Measurements from ENCODE around the gene CCDC93. TPM values are rescaled to one million over a fixed set of nuclear protein-coding genes. Genes with fewer than 3 reads are reported as not detected.
A peak's percentile ranks its signal among the peaks of the same experiment; 100 is the strongest.

CCDC93 gene
- polyA plus RNA-seq, 2 of the 4 experiments (the other 2 are of a cell fraction) = 14.4 to 17.8 TPM

DNA sequence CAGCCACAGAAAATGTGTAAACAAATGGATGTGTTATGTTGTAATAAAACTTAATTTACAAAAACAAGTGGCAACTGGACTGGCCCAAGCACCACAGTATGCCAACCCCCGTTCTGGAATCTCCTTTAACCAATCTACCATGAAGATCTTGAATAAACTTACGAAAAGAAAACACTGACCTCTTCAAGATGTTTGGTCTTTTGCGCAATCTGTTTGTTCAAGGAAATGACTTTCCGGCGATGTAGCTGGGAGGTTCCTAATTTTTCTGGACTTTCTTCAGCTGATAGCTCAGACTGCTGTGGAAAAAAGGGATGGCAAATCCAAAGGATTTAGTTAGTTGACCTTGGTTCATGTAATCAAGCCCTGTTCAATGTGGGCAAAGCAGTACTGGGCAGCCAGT is 55.7 kb downstream of the CCDC93 start (continued):
- TF ChIP-seq CHD2 (IDR thresholded peaks at IDR 0.05; ENCODE audit: low read length, partially characterized antibody) = no peak
- no peak for TF ChIP-seq FOSL2 (IDR thresholded peaks at IDR 0.05)
- TF ChIP-seq FOSL2 (CRISPR knock-in tag; IDR thresholded peaks at IDR 0.05) = no peak
- peak; percentile 79 to 88; a peak in 4 of 5 replicates for TF ChIP-seq JUN (IDR thresholded peaks at IDR 0.05)
- no peak for TF ChIP-seq TP53 (CRISPR knock-in tag; IDR thresholded peaks at IDR 0.05)
- no peak for TF ChIP-seq MAFK (IDR thresholded peaks at IDR 0.05; ENCODE audit: partially characterized antibody)
- TF ChIP-seq ZFP36 (IDR thresholded peaks at IDR 0.05; ENCODE audit: borderline replicate concordance, partially characterized antibody) = peak; percentile 23
- no peak for TF ChIP-seq CBX2 (IDR thresholded peaks at IDR 0.05; ENCODE audit: borderline replicate concordance, low read depth)
- no peak for TF ChIP-seq CHD4 (IDR thresholded peaks at IDR 0.05; ENCODE audit: borderline replicate concordance)
- TF ChIP-seq ZC3H11A (IDR thresholded peaks at IDR 0.05) = no peak
- TF ChIP-seq TFCP2L1 (CRISPR knock-in tag; IDR thresholded peaks at IDR 0.05) = no peak
- TF ChIP-seq, protein P1, sequence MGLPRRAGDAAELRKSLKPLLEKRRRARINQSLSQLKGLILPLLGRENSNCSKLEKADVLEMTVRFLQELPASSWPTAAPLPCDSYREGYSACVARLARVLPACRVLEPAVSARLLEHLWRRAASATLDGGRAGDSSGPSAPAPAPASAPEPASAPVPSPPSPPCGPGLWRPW (IDR thresholded peaks at IDR 0.05) = peak; percentile 90
- TF ChIP-seq EHF (CRISPR knock-in tag; IDR thresholded peaks at IDR 0.05) = no peak
- TF ChIP-seq, protein P2, sequence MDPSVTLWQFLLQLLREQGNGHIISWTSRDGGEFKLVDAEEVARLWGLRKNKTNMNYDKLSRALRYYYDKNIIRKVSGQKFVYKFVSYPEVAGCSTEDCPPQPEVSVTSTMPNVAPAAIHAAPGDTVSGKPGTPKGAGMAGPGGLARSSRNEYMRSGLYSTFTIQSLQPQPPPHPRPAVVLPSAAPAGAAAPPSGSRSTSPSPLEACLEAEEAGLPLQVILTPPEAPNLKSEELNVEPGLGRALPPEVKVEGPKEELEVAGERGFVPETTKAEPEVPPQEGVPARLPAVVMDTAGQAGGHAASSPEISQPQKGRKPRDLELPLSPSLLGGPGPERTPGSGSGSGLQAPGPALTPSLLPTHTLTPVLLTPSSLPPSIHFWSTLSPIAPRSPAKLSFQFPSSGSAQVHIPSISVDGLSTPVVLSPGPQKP (IDR thresholded peaks at IDR 0.05; ENCODE audit: low read depth, low read length) = no peak
- TF ChIP-seq GATA3 (IDR thresholded peaks at IDR 0.05; ENCODE audit: borderline replicate concordance) = peak; percentile 99
- TF ChIP-seq RNF2 (IDR thresholded peaks at IDR 0.05; ENCODE audit: borderline replicate concordance, low read depth) = no peak
- 0 out of 5 replicates have a peak, but pooled peaks of 1 of the 2 experiments have one; percentile 28 for TF ChIP-seq RAD21 (conservative IDR thresholded peaks at IDR 0.05 in 1 of 2, IDR thresholded peaks at IDR 0.05 in 1 of 2)
- TF ChIP-seq, protein P3, sequence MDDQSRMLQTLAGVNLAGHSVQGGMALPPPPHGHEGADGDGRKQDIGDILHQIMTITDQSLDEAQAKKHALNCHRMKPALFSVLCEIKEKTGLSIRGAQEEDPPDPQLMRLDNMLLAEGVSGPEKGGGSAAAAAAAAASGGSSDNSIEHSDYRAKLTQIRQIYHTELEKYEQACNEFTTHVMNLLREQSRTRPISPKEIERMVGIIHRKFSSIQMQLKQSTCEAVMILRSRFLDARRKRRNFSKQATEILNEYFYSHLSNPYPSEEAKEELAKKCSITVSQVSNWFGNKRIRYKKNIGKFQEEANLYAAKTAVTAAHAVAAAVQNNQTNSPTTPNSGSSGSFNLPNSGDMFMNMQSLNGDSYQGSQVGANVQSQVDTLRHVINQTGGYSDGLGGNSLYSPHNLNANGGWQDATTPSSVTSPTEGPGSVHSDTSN (IDR thresholded peaks at IDR 0.05) = no peak
- TF ChIP-seq RCOR1 (IDR thresholded peaks at IDR 0.05; ENCODE audit: low read depth, low read length) = no peak
- TF ChIP-seq, protein P4, sequence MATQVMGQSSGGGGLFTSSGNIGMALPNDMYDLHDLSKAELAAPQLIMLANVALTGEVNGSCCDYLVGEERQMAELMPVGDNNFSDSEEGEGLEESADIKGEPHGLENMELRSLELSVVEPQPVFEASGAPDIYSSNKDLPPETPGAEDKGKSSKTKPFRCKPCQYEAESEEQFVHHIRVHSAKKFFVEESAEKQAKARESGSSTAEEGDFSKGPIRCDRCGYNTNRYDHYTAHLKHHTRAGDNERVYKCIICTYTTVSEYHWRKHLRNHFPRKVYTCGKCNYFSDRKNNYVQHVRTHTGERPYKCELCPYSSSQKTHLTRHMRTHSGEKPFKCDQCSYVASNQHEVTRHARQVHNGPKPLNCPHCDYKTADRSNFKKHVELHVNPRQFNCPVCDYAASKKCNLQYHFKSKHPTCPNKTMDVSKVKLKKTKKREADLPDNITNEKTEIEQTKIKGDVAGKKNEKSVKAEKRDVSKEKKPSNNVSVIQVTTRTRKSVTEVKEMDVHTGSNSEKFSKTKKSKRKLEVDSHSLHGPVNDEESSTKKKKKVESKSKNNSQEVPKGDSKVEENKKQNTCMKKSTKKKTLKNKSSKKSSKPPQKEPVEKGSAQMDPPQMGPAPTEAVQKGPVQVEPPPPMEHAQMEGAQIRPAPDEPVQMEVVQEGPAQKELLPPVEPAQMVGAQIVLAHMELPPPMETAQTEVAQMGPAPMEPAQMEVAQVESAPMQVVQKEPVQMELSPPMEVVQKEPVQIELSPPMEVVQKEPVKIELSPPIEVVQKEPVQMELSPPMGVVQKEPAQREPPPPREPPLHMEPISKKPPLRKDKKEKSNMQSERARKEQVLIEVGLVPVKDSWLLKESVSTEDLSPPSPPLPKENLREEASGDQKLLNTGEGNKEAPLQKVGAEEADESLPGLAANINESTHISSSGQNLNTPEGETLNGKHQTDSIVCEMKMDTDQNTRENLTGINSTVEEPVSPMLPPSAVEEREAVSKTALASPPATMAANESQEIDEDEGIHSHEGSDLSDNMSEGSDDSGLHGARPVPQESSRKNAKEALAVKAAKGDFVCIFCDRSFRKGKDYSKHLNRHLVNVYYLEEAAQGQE (IDR thresholded peaks at IDR 0.05) = no peak
- no peak for TF ChIP-seq KDM1A (IDR thresholded peaks at IDR 0.05; ENCODE audit: low read depth)
- peak; percentile 24; the same call in 1 of the 3 replicates for TF ChIP-seq SMC3 (IDR thresholded peaks at IDR 0.05)
- no peak for TF ChIP-seq KDM5A (IDR thresholded peaks at IDR 0.05)
- TF ChIP-seq SREBF2 (IDR thresholded peaks at IDR 0.05) = no peak
- TF ChIP-seq, protein P5, sequence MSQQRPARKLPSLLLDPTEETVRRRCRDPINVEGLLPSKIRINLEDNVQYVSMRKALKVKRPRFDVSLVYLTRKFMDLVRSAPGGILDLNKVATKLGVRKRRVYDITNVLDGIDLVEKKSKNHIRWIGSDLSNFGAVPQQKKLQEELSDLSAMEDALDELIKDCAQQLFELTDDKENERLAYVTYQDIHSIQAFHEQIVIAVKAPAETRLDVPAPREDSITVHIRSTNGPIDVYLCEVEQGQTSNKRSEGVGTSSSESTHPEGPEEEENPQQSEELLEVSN (IDR thresholded peaks at IDR 0.05; ENCODE audit: borderline replicate concordance, low read depth) = no peak
- TF ChIP-seq RFX5 (IDR thresholded peaks at IDR 0.05) = no peak
- no peak for TF ChIP-seq MAZ (IDR thresholded peaks at IDR 0.05; ENCODE audit: borderline replicate concordance, low read depth, low read length)
- no peak for TF ChIP-seq ESRRA (IDR thresholded peaks at IDR 0.05; ENCODE audit: borderline replicate concordance, low read length)
- TF ChIP-seq HOXB5 (CRISPR knock-in tag; IDR thresholded peaks at IDR 0.05) = no peak
- peak; percentile 68; the same call in 1 of the 2 replicates for TF ChIP-seq JUNB (IDR thresholded peaks at IDR 0.05)
- TF ChIP-seq, protein P6, sequence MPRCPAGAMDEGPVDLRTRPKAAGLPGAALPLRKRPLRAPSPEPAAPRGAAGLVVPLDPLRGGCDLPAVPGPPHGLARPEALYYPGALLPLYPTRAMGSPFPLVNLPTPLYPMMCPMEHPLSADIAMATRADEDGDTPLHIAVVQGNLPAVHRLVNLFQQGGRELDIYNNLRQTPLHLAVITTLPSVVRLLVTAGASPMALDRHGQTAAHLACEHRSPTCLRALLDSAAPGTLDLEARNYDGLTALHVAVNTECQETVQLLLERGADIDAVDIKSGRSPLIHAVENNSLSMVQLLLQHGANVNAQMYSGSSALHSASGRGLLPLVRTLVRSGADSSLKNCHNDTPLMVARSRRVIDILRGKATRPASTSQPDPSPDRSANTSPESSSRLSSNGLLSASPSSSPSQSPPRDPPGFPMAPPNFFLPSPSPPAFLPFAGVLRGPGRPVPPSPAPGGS (IDR thresholded peaks at IDR 0.05) = peak; percentile 73; the same call in 2 of the 3 replicates
- TF ChIP-seq, protein P7, sequence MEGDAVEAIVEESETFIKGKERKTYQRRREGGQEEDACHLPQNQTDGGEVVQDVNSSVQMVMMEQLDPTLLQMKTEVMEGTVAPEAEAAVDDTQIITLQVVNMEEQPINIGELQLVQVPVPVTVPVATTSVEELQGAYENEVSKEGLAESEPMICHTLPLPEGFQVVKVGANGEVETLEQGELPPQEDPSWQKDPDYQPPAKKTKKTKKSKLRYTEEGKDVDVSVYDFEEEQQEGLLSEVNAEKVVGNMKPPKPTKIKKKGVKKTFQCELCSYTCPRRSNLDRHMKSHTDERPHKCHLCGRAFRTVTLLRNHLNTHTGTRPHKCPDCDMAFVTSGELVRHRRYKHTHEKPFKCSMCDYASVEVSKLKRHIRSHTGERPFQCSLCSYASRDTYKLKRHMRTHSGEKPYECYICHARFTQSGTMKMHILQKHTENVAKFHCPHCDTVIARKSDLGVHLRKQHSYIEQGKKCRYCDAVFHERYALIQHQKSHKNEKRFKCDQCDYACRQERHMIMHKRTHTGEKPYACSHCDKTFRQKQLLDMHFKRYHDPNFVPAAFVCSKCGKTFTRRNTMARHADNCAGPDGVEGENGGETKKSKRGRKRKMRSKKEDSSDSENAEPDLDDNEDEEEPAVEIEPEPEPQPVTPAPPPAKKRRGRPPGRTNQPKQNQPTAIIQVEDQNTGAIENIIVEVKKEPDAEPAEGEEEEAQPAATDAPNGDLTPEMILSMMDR (IDR thresholded peaks at IDR 0.05) = no peak
- no peak for TF ChIP-seq POLR2AphosphoS2 (conservative IDR thresholded peaks at IDR 0.05; ENCODE audit: low read length)
- TF ChIP-seq CBX8 (IDR thresholded peaks at IDR 0.05) = no peak
